GM21526 (cell line): ENCODE data around the gene FAM78B.

Experiments used
- ATAC-seq: cut with Tn5 transposase; IDR thresholded peaks from one replicate; pipeline ENCODE4 v1.9.1; 2021; ENCODE audit warnings: moderate library complexity; ENCODE audit not compliant: unreplicated experiment, low FRiP score

FAM78B gene

GRCh38 chr1:166080277-166080966, 86.4 kb downstream of the FAM78B start:
- no peak for ATAC-seq

GRCh38 chr1:166079276-166079675, 87.5 kb downstream of the FAM78B start:
- no peak for ATAC-seq

GRCh38 chr1:166073489-166073888, 93.3 kb downstream of the FAM78B start:
- ATAC-seq, result no peak

- no peak for ATAC-seq
Observed at GRCh38 chr1:166069390-166069789, 97.4 kb downstream of the FAM78B start.

- ATAC-seq, result no peak
Observed at GRCh38 chr1:166066107-166066506, 100.7 kb downstream of the FAM78B start.

GRCh38 chr1:166064951-166065350, 101.8 kb downstream of the FAM78B start:
- ATAC-seq, result no peak

- ATAC-seq, result no peak
Observed at GRCh38 chr1:166064313-166064926, 102.4 kb downstream of the FAM78B start.

GRCh38 chr1:166063701-166064100, 103.1 kb downstream of the FAM78B start:
- no peak for ATAC-seq

GRCh38 chr1:166062421-166063070, 104.3 kb downstream of the FAM78B start:
- no peak for ATAC-seq

GRCh38 chr1:166057650-166058049, 109.2 kb downstream of the FAM78B start:
- ATAC-seq, result no peak

- no peak for ATAC-seq
Observed at GRCh38 chr1:166053395-166053794, 113.4 kb downstream of the FAM78B start.

GRCh38 chr1:166040202-166040997, 126.4 kb downstream of the FAM78B start:
- ATAC-seq, result no peak

- ATAC-seq, result no peak
Observed at GRCh38 chr1:166039436-166040201, 127.2 kb downstream of the FAM78B start.

- no peak for ATAC-seq
Observed at GRCh38 chr1:166036092-166036491, 130.7 kb downstream of the FAM78B start.

GRCh38 chr1:166032572-166033371, 134.0 kb downstream of the FAM78B start:
- ATAC-seq, result no peak

GRCh38 chr1:166031932-166032571, 134.7 kb downstream of the FAM78B start:
- no peak for ATAC-seq

GRCh38 chr1:166029196-166029945, 137.4 kb downstream of the FAM78B start:
- no peak for ATAC-seq

- no peak for ATAC-seq
Observed at GRCh38 chr1:166026555-166026954, 140.2 kb downstream of the FAM78B start.
